Cardiac fibroblast (primary cell): ENCODE results near the gene KRTAP10-4.
"Not testable (repeated sequence)": the region's sequence is repeated elsewhere in the genome, so short reads cannot be mapped to it uniquely, and the experiment has no call there.

Source experiments
- DNase-seq, 2 donors: peaks; one replicate each; pipeline versions ENCODE4 v3.0.0 to v3.0.0-alpha.2; 2010; ENCODE audit warnings: low read depth in 2 of 2
- H3K4me3 ChIP-seq, 2 donors: replicated peaks in 1 of 2; 1 replicate in 1 of 2; 2 replicates in 1 of 2; pipeline ENCODE4 v1.5.1; 2011; ENCODE audit warnings: low read depth in 2 of 2, low read length in 2 of 2, mild to moderate bottlenecking in 2 of 2, moderate library complexity in 1 of 2
- CTCF ChIP-seq: IDR thresholded peaks from one replicate; pipeline ENCODE4 v1.5.1; 2011; ENCODE audit warnings: low read depth, mild to moderate bottlenecking, low read length, inconsistent platforms

The KRTAP10-4 gene

GRCh38 chr21:44603109-44603875 is 29.8 kb downstream of the KRTAP10-4 start:
- no peak for TF ChIP-seq CTCF
- H3K4me3 ChIP-seq, result no peak overlapping the region
- no peak for DNase-seq

- TF ChIP-seq CTCF, result no peak
- no peak for DNase-seq
- H3K4me3 ChIP-seq, result no peak overlapping the region
Observed at GRCh38 chr21:44603911-44604310, 30.4 kb downstream of the KRTAP10-4 start.

GRCh38 chr21:44606495-44606894 is 33.0 kb downstream of the KRTAP10-4 start:
- DNase-seq, result no peak
- no peak overlapping the region for H3K4me3 ChIP-seq
- no peak for TF ChIP-seq CTCF

GRCh38 chr21:44609193-44609592 is 35.7 kb downstream of the KRTAP10-4 start:
- H3K4me3 ChIP-seq, result no peak overlapping the region
- TF ChIP-seq CTCF, result no peak
- no peak for DNase-seq

- H3K4me3 ChIP-seq, DNase-seq: not testable (repeated sequence)
Observed at GRCh38 chr21:44610157-44610843, 36.8 kb downstream of the KRTAP10-4 start.

GRCh38 chr21:44611551-44611950 is 38.0 kb downstream of the KRTAP10-4 start:
- no peak for DNase-seq
- no peak for TF ChIP-seq CTCF
- H3K4me3 ChIP-seq, result no peak overlapping the region

- H3K4me3 ChIP-seq, result no peak within 1 kb of the TSS
- no peak for DNase-seq
- TF ChIP-seq CTCF, result no peak
Observed at GRCh38 chr21:44612029-44612486, 38.5 kb downstream of the KRTAP10-4 start, which contains the start of gene KRTAP10-8. TSS of gene KRTAP10-8 (plus strand) at chr21:44612079. CDS start at chr21:44612101, 22 bp downstream.
